Right renal cortex interstitium (tissue), 3 donors: ENCODE data around the gene SLC39A9. TPM values are rescaled to one million over a fixed set of nuclear protein-coding genes. Genes with fewer than 3 reads are reported as not detected.
"Not testable (repeated sequence)": the region's sequence is repeated elsewhere in the genome, so short reads cannot be mapped to it uniquely, and the experiment has no call there.

ENCODE experiments used
- DNase-seq, 3 donors: peaks; one replicate each; pipeline ENCODE4 v3.0.0-alpha.2; 2013; ENCODE audit warnings: low read depth in 3 of 3, low spot score in 2 of 3
- polyA plus RNA-seq, 3 donors: library from polyadenylated mRNA; unstranded; fragments of 120-200 nt; gene quantifications; one replicate each; pipeline ENCODE4 v1.2.1, GENCODE V29; 2013; ENCODE audit not compliant: insufficient read length in 3 of 3

The SLC39A9 gene
- polyA plus RNA-seq, 3 donors = 88.0 to 91.1 (median 90.5) TPM

GRCh38 chr14:69495341-69495921, 96.9 kb downstream of the SLC39A9 start:
- no peak for DNase-seq

- not testable (repeated sequence) for DNase-seq
Measured at GRCh38 chr14:69497866-69498265, 99.4 kb downstream of the SLC39A9 start.

- DNase-seq = not testable (repeated sequence)
Measured at GRCh38 chr14:69498286-69498685, 99.8 kb downstream of the SLC39A9 start.

- DNase-seq = no peak
Measured at GRCh38 chr14:69499436-69499835, 100.9 kb downstream of the SLC39A9 start.

- no peak for DNase-seq
Measured at GRCh38 chr14:69500096-69500495, 101.6 kb downstream of the SLC39A9 start.

GRCh38 chr14:69500736-69501135, 102.2 kb downstream of the SLC39A9 start:
- no peak for DNase-seq

- DNase-seq = no peak
Measured at GRCh38 chr14:69501423-69501838, 102.9 kb downstream of the SLC39A9 start.

GRCh38 chr14:69504775-69505174, 106.3 kb downstream of the SLC39A9 start:
- no peak for DNase-seq

- DNase-seq = no peak
Measured at GRCh38 chr14:69505338-69506240, 107.1 kb downstream of the SLC39A9 start.

GRCh38 chr14:69506241-69506595, 107.7 kb downstream of the SLC39A9 start:
- no peak for DNase-seq

Other genes starting within 250 kb of the SLC39A9 start
- gene DCAF5, start 245.6 kb upstream of the SLC39A9 start, polyA plus RNA-seq = 10 to 100 TPM; 52.3 to 56.4 (median 54.4) TPM
- 10 to 100 TPM; 22.2 to 35.2 (median 32.9) TPM for gene EXD2, start 207.2 kb upstream of the SLC39A9 start, polyA plus RNA-seq
- gene GALNT16, start 138.5 kb upstream of the SLC39A9 start, polyA plus RNA-seq = 1 to 10 TPM; 1.9 to 3.6 (median 3.4) TPM
- gene ERH, start 393 bp upstream of the SLC39A9 start, polyA plus RNA-seq = 100 to 1,000 TPM; 349 to 390 (median 385) TPM
- gene PLEKHD1, start 86.0 kb downstream of the SLC39A9 start, polyA plus RNA-seq = 1 to 10 TPM; 3.9 to 5.7 (median 3.9) TPM
- under 1 TPM; 0.04 to 0.08 (median 0.08) TPM for gene CCDC177, start 176.2 kb downstream of the SLC39A9 start, polyA plus RNA-seq
- gene SUSD6, start 212.9 kb downstream of the SLC39A9 start, polyA plus RNA-seq = 10 to 100 TPM; 20.2 to 22.0 (median 20.3) TPM